Ishikawa (cell line): ENCODE measurements around the gene ZNF74.

ENCODE experiments used
- CREB1 ChIP-seq: IDR thresholded peaks from 2 replicates; pipeline ENCODE4 v1.6.1; 2012; ENCODE audit warnings: low read depth
- EGR1 ChIP-seq: IDR thresholded peaks from 2 replicates; pipeline ENCODE4 v1.6.1; 2012
- FOXM1 ChIP-seq: IDR thresholded peaks from 2 replicates; pipeline ENCODE4 v1.6.1; 2012; ENCODE audit warnings: low read depth, borderline replicate concordance
- NFIC ChIP-seq: IDR thresholded peaks from 2 replicates; pipeline ENCODE4 v1.6.1; 2012
- RAD21 ChIP-seq: IDR thresholded peaks from 2 replicates; pipeline ENCODE4 v1.6.1; 2012; ENCODE audit warnings: low read depth
- TAF1 ChIP-seq: IDR thresholded peaks from 2 replicates; pipeline ENCODE4 v1.6.1; 2012; ENCODE audit warnings: low read depth, mild to moderate bottlenecking
- TCF12 ChIP-seq: IDR thresholded peaks from 2 replicates; pipeline ENCODE4 v1.6.1; 2012; ENCODE audit warnings: low read depth
- TEAD4 ChIP-seq: IDR thresholded peaks from 2 replicates; pipeline ENCODE4 v1.6.1; 2012
- ZBTB7A ChIP-seq: IDR thresholded peaks from 2 replicates; pipeline ENCODE4 v1.6.1; 2012; ENCODE audit warnings: low read depth
- TF ChIP-seq, protein P1 (sequence below): IDR thresholded peaks from 2 replicates; pipeline ENCODE4 v1.6.1; 2012

DNA sequence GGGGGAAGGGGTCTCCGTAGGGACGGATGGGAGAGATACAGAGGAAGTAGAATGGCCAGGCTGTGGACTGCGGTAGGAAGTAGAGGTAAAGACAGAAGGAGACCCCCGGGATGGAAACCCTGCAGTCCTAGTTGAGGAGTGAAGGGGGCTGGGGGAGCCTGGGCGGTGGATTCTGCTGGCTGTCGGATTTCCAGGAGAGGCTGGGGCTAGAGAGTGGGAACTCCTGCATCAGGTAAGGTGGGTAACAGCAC, 44.4 kb downstream of the ZNF74 start:
- TF ChIP-seq, protein P1, sequence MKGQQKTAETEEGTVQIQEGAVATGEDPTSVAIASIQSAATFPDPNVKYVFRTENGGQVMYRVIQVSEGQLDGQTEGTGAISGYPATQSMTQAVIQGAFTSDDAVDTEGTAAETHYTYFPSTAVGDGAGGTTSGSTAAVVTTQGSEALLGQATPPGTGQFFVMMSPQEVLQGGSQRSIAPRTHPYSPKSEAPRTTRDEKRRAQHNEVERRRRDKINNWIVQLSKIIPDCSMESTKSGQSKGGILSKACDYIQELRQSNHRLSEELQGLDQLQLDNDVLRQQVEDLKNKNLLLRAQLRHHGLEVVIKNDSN = no peak
- TF ChIP-seq FOXM1 = no peak
- no peak for TF ChIP-seq RAD21
- TF ChIP-seq ZBTB7A = no peak
- TF ChIP-seq NFIC = no peak
- TF ChIP-seq TCF12 = no peak
- TF ChIP-seq CREB1 = no peak
- TF ChIP-seq TAF1 = no peak
- no peak for TF ChIP-seq TEAD4
- TF ChIP-seq EGR1 = no peak
